ENCODE data around the gene NLGN1. TPM values are rescaled to one million over a fixed set of nuclear protein-coding genes. Genes with fewer than 3 reads are reported as not detected.

NLGN1 gene
- total and polyA plus RNA-seq, 9 of the 15 experiments (the other 6 are each of a cell fraction or from before 2014, with no cell fraction given): under 0.01 to 0.01 TPM; not detected in 7

- TF ChIP-seq ATF4 (CRISPR knock-in tag; IDR thresholded peaks at IDR 0.05) (no peak), HMG20A (CRISPR knock-in tag; conservative IDR thresholded peaks at IDR 0.05) (no peak), NR1H2 (CRISPR knock-in tag; IDR thresholded peaks at IDR 0.05) (no peak), FOXJ2 (tag; IDR thresholded peaks at IDR 0.05) (no peak), TFAM (CRISPR knock-in tag; conservative IDR thresholded peaks at IDR 0.05) (no peak)
Measured at GRCh38 chr3:173932624-173933023, 535.1 kb downstream of the NLGN1 start (continued).

- no peak for FAIRE-seq
- BruUV-seq (replicated peaks): no TSS peak
- TF ChIP-seq MTF1 (CRISPR knock-in tag; IDR thresholded peaks at IDR 0.05; ENCODE audit: borderline replicate concordance) (no peak), SMAD4 (CRISPR knock-in tag; conservative IDR thresholded peaks at IDR 0.05) (no peak), KAT7 (CRISPR knock-in tag; IDR thresholded peaks at IDR 0.05; ENCODE audit: borderline replicate concordance) (no peak), NONO (IDR thresholded peaks at IDR 0.05; ENCODE audit: low read depth in 2 of 2, low read length in 1 of 2) (no peak), HEY1 (CRISPR knock-in tag; IDR thresholded peaks at IDR 0.05; ENCODE audit: borderline replicate concordance) (no peak), FUS (optimal IDR thresholded peaks at IDR 0.05; ENCODE audit: low read depth, low read length) (no peak), DNMT1 (IDR thresholded peaks at IDR 0.05) (no peak), ILF3 (IDR thresholded peaks at IDR 0.05; ENCODE audit: borderline replicate concordance) (no peak), GATAD2A (IDR thresholded peaks at IDR 0.05) (no peak), RCOR1 (IDR thresholded peaks at IDR 0.05; ENCODE audit: borderline replicate concordance in 1 of 2, low read depth in 2 of 2, low read length in 2 of 2) (no peak), NFIX (CRISPR knock-in tag; IDR thresholded peaks at IDR 0.05; ENCODE audit: low read depth) (no peak), TCF7L2 (IDR thresholded peaks at IDR 0.05; ENCODE audit: low read depth, low read length) (no peak), ARID1B (IDR thresholded peaks at IDR 0.05) (no peak), HBP1 (CRISPR knock-in tag; IDR thresholded peaks at IDR 0.05) (no peak), ARID2 (IDR thresholded peaks at IDR 0.05) (no peak), ETV6 (IDR thresholded peaks at IDR 0.05; ENCODE audit: borderline replicate concordance in 1 of 2, low read depth in 2 of 2, low read length in 1 of 2) (no peak), ETV6 (CRISPR knock-in tag; IDR thresholded peaks at IDR 0.05; ENCODE audit: borderline replicate concordance) (no peak), EHMT2 (IDR thresholded peaks at IDR 0.05) (no peak)
Measured at GRCh38 chr3:173933113-173933512, 535.6 kb downstream of the NLGN1 start.

More at GRCh38 chr3:173933113-173933512, 535.6 kb downstream of the NLGN1 start:
- no peak for DNase-seq (ENCODE audit: extremely low read depth in 1 of 4, low spot score in 3 of 4)
- intact Hi-C loops (cut with micrococcal nuclease) (no loop called here), in situ Hi-C loops (cut with MboI) (no loop called here)
- Histone ChIP-seq H3K4me2 (ENCODE audit: insufficient read depth, low read length) (no peak overlapping the region), H3K9me3 (replicated peaks; ENCODE audit: control insufficient read depth, insufficient read depth, low read depth, low read length) (no peaks in the 10 kb centered on the region), H2AFZ (ENCODE audit: low read depth, low read length) (no peak overlapping the region), H3K79me2 (ENCODE audit: control insufficient read depth, insufficient read depth, low read length) (no peaks in the 10 kb centered on the region), H3K9ac (ENCODE audit: insufficient read depth in 1 of 2, low read depth in 2 of 2, low read length in 2 of 2) (no peak overlapping the region), H3K4me3 (no peak overlapping the region), H3K27me3 (ENCODE audit: control insufficient read depth in 2 of 2, insufficient read depth in 2 of 2, low read length in 2 of 2) (no peaks in the 10 kb centered on the region), H4K20me1 (replicated peaks; ENCODE audit: control insufficient read depth, insufficient read depth, low read length) (no peaks in the 10 kb centered on the region), H3K4me1 (replicated peaks in 1 of 2; ENCODE audit: control insufficient read depth in 2 of 2, insufficient read depth in 2 of 2, low read length in 2 of 2) (no peaks in the 10 kb centered on the region), H3K36me3 (ENCODE audit: control insufficient read depth, insufficient read depth, low read length) (no peaks in the 10 kb centered on the region), H3K27ac (ENCODE audit: extremely low read depth, low read depth, low read length) (no peak overlapping the region), H3K9me1 (ENCODE audit: control insufficient read depth, insufficient read depth, low read length) (no peaks in the 10 kb centered on the region)
- ChIA-PET POLR2A (no interaction called here), CTCF (ENCODE audit: low intra/inter-chr PET ratio) (no interaction called here)
- WGBS (ENCODE audit: insufficient coverage, low coverage, missing lambda C conversion rate): 0% methylated on average over 1 of the region's 1 CpG
- no peak for ATAC-seq
